HEK293 (cell line): ENCODE results near the gene LTO1.
A peak's percentile ranks its signal among the peaks of the same experiment; 100 is the strongest.

Experiments used
- CTCF ChIA-PET: fragments of 350-600 bp; formaldehyde crosslinking; extraction: SDS; loops from one replicate; lab custom pipeline; 2021; ENCODE audit warnings: antibody characterized with exemption; lab: Yijun Ruan, JAX
- POLR2A ChIA-PET: fragments of 300-600 bp; formaldehyde crosslinking; extraction: SDS; loops from one replicate; lab custom pipeline; 2020; ENCODE audit warnings: antibody characterized with exemption, inconsistent platforms; lab: Yijun Ruan, JAX
- H3K27ac ChIP-seq: fragments of 200-500 bp; sonication (Bioruptor generic); 2 replicates; pipeline ENCODE4 v1.5.1; 2014; ENCODE audit warnings: low read depth, low read length, control low read depth, inconsistent platforms; ENCODE audit errors: extremely low read depth
- H3K36me3 ChIP-seq, 2 experiments: fragments of 200-500 bp in 1 of 2; sonication (Bioruptor generic) in 1 of 2; 1 replicate in 1 of 2; 2 replicates in 1 of 2; pipeline ENCODE4 v1.5.1; 2014 to 2017; ENCODE audit warnings: inconsistent platforms in 2 of 2, low read length in 2 of 2; ENCODE audit not compliant: control insufficient read depth in 2 of 2, insufficient read depth in 1 of 2
- H3K4me1 ChIP-seq: fragments of 200-500 bp; sonication (Bioruptor generic); 2 replicates; pipeline ENCODE4 v1.5.1; 2014; ENCODE audit warnings: mild to moderate bottlenecking, low read length, inconsistent platforms; ENCODE audit not compliant: control insufficient read depth, insufficient read depth
- H3K4me3 ChIP-seq: 2 replicates; pipeline ENCODE4 v1.5.1; 2011; ENCODE audit warnings: low read depth, mild to moderate bottlenecking, control low read depth, low read length, moderate library complexity
- H3K9me3 ChIP-seq: fragments of 200-500 bp; sonication (Bioruptor generic); 2 replicates; pipeline ENCODE4 v1.5.1; 2014; ENCODE audit warnings: low read depth, low read length, inconsistent platforms; ENCODE audit not compliant: control insufficient read depth, insufficient read depth
- AEBP2 ChIP-seq: fragments of 450-650 bp; formaldehyde crosslinking; IDR thresholded peaks from 2 replicates; pipeline ENCODE4 v1.5.1; 2016; ENCODE audit warnings: missing biosample characterization, missing genetic modification characterization, borderline replicate concordance
- ATF2 ChIP-seq: fragments of 450-650 bp; formaldehyde crosslinking; IDR thresholded peaks from 2 replicates; pipeline ENCODE4 v1.5.1; 2016; ENCODE audit warnings: missing biosample characterization, missing genetic modification characterization, low read depth
- IKZF3 ChIP-seq: fragments of 450-650 bp; IDR thresholded peaks from 2 replicates; pipeline ENCODE4 v1.5.0; 2018; ENCODE audit warnings: missing biosample characterization, mild to moderate bottlenecking, missing genetic modification characterization, moderate library complexity
- KLF1 ChIP-seq: fragments of 450-650 bp; formaldehyde crosslinking; IDR thresholded peaks from 2 replicates; pipeline ENCODE4 v1.5.1; 2016; ENCODE audit warnings: missing biosample characterization, missing genetic modification characterization
- KLF17 ChIP-seq: fragments of 450-650 bp; formaldehyde crosslinking; IDR thresholded peaks from 2 replicates; pipeline ENCODE4 v1.5.1; 2016; ENCODE audit warnings: missing biosample characterization, missing genetic modification characterization
- MZF1 ChIP-seq: fragments of 450-650 bp; formaldehyde crosslinking; IDR thresholded peaks from 2 replicates; pipeline ENCODE4 v1.5.1; 2017; ENCODE audit warnings: missing biosample characterization, missing genetic modification characterization, borderline replicate concordance
- PRDM1 ChIP-seq: fragments of 450-650 bp; formaldehyde crosslinking; IDR thresholded peaks from 2 replicates; pipeline ENCODE4; 2016; ENCODE audit warnings: missing biosample characterization, missing genetic modification characterization
- PRDM10 ChIP-seq: fragments of 450-650 bp; formaldehyde crosslinking; IDR thresholded peaks from 2 replicates; pipeline ENCODE4 v1.5.1; 2016; ENCODE audit warnings: missing biosample characterization, missing genetic modification characterization
- PRDM4 ChIP-seq: fragments of 450-650 bp; formaldehyde crosslinking; IDR thresholded peaks from 2 replicates; pipeline ENCODE4 v1.5.1; 2017; ENCODE audit warnings: missing biosample characterization, missing genetic modification characterization
- SCRT2 ChIP-seq: fragments of 450-650 bp; formaldehyde crosslinking; IDR thresholded peaks from 2 replicates; pipeline ENCODE4 v1.5.1; 2016; ENCODE audit warnings: missing biosample characterization, missing genetic modification characterization
- ZBTB17 ChIP-seq: fragments of 450-650 bp; formaldehyde crosslinking; IDR thresholded peaks from 2 replicates; pipeline ENCODE4 v1.5.1; 2016; ENCODE audit warnings: missing biosample characterization, missing genetic modification characterization
- ZFP69B ChIP-seq: fragments of 450-650 bp; formaldehyde crosslinking; IDR thresholded peaks from 2 replicates; pipeline ENCODE4 v1.5.1; 2016; ENCODE audit warnings: missing biosample characterization, missing genetic modification characterization
- ZNF138 ChIP-seq: fragments of 450-650 bp; formaldehyde crosslinking; IDR thresholded peaks from 2 replicates; pipeline ENCODE4 v1.5.1; 2016; ENCODE audit warnings: missing biosample characterization, missing genetic modification characterization, borderline replicate concordance
- ZNF16 ChIP-seq: fragments of 450-650 bp; formaldehyde crosslinking; IDR thresholded peaks from 2 replicates; pipeline ENCODE4 v1.5.1; 2016; ENCODE audit warnings: low read depth, missing biosample characterization, missing genetic modification characterization
- ZNF248 ChIP-seq: fragments of 450-650 bp; formaldehyde crosslinking; IDR thresholded peaks from 2 replicates; pipeline ENCODE4 v1.5.1; 2017; ENCODE audit warnings: missing biosample characterization, missing genetic modification characterization
- ZNF529 ChIP-seq: fragments of 450-650 bp; formaldehyde crosslinking; IDR thresholded peaks from 2 replicates; pipeline ENCODE4 v1.5.1; 2017; ENCODE audit warnings: missing genetic modification characterization, missing biosample characterization; ENCODE audit not compliant: insufficient replicate concordance
- ZNF639 ChIP-seq: fragments of 450-650 bp; formaldehyde crosslinking; IDR thresholded peaks from 2 replicates; pipeline ENCODE4 v1.5.1; 2016; ENCODE audit warnings: missing biosample characterization, missing genetic modification characterization
- ZNF654 ChIP-seq: fragments of 450-650 bp; formaldehyde crosslinking; IDR thresholded peaks from 2 replicates; pipeline ENCODE4 v1.5.1; 2016; ENCODE audit warnings: low read depth, missing biosample characterization, missing genetic modification characterization
- ZXDB ChIP-seq: fragments of 450-650 bp; formaldehyde crosslinking; IDR thresholded peaks from 2 replicates; pipeline ENCODE4 v1.5.1; 2016; ENCODE audit warnings: missing biosample characterization, missing genetic modification characterization
- TF ChIP-seq, protein P1 (sequence below): sonication (generic); formaldehyde crosslinking; IDR thresholded peaks from 2 replicates; pipeline ENCODE4 v1.8.1; 2022; ENCODE audit warnings: mild to moderate bottlenecking, moderate library complexity, missing genetic modification reagents
- TF ChIP-seq, protein P2 (sequence below): fragments of 450-650 bp; formaldehyde crosslinking; IDR thresholded peaks from 2 replicates; pipeline ENCODE4 v1.5.1; 2016; ENCODE audit warnings: missing biosample characterization, missing genetic modification characterization

The LTO1 gene

DNA sequence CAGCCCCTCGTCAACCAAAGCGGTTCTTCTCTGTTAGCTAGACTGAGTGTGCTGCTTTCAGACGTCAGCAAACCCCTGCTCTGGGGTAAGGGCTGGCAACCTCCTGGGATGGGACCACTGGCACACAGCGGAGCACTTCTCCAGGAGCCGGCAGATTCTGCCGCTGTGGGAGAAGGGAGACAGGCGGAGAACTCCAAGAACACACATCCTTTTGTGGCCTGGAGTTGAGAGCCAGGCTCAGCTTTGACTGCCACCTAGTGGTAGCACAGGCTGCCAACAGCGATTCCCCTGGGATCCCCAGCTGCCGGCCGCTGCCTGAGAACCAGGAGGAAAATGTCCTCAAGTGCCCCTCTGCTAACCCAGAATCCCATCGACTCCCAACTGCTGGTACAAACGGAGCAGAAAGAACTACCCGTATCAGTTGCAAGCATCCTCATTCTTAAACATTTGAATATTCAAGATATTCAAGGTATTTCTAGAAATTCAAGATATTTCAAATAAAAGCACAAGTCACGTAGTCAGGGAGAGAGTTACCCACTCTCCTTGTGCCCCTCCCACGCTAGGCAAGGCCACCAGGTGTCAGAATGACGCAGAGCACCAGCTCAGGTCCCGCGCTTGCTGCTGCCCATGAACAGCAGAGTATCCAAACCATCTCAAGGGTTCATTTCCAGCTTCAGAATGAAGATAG is 4.9 kb downstream of the LTO1 start:
- Histone ChIP-seq H3K9me3 (no peaks in the 10 kb centered on the region), H3K4me1 (peaks cover 4% of the 10 kb centered on the region; the same call in 1 of the 2 replicates), H3K27ac (no peak overlapping the region), H3K4me3 (no peak overlapping the region), H3K36me3 (peaks cover 3 to 72% of the 10 kb centered on the region in 2 experiments; a peak in 2 of 3 replicates)
- POLR2A ChIA-PET = interaction anchor here (1.0 to 1.4 kb wide), 2 partner anchors 14 to 17 kb away, joined by 3 to 6 read pairs; no protein-coding TSS in a partner anchor
- CTCF ChIA-PET = interaction anchor here (0.6 to 5.2 kb wide), 18 partner anchors 10 to 580 kb away, joined by 3 to 52 read pairs (median 4); partner anchors contain the start of gene MYEOV
- no peak for TF ChIP-seq ZNF529 (tag by site-specific recombination)
- TF ChIP-seq, protein P1, sequence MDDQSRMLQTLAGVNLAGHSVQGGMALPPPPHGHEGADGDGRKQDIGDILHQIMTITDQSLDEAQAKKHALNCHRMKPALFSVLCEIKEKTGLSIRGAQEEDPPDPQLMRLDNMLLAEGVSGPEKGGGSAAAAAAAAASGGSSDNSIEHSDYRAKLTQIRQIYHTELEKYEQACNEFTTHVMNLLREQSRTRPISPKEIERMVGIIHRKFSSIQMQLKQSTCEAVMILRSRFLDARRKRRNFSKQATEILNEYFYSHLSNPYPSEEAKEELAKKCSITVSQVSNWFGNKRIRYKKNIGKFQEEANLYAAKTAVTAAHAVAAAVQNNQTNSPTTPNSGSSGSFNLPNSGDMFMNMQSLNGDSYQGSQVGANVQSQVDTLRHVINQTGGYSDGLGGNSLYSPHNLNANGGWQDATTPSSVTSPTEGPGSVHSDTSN (CRISPR knock-in tag) = no peak
- TF ChIP-seq ZNF138 = no peak
- no peak for TF ChIP-seq AEBP2
- TF ChIP-seq KLF17 (tag by site-specific recombination) = 0 out of 2 replicates have a peak, but pooled peaks have one; percentile 50
- no peak for TF ChIP-seq MZF1 (tag by site-specific recombination)
- TF ChIP-seq KLF1 (tag by site-specific recombination) = no peak
- TF ChIP-seq, protein P2, sequence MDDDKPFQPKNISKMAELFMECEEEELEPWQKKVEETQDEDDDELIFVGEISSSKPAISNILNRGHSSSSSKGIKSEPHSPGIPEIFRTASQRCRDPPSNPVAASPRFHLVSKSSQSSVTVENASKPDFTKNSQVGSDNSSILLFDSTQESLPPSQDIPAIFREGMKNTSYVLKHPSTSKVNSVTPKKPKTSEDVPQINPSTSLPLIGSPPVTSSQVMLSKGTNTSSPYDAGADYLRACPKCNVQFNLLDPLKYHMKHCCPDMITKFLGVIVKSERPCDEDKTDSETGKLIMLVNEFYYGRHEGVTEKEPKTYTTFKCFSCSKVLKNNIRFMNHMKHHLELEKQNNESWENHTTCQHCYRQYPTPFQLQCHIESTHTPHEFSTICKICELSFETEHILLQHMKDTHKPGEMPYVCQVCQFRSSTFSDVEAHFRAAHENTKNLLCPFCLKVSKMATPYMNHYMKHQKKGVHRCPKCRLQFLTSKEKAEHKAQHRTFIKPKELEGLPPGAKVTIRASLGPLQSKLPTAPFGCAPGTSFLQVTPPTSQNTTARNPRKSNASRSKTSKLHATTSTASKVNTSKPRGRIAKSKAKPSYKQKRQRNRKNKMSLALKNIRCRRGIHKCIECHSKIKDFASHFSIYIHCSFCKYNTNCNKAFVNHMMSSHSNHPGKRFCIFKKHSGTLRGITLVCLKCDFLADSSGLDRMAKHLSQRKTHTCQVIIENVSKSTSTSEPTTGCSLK = no peak
- peak; percentile 77 for TF ChIP-seq ZNF654 (tag by site-specific recombination)
- TF ChIP-seq ATF2 = no peak
- TF ChIP-seq ZNF639 (tag by site-specific recombination) = no peak
- no peak for TF ChIP-seq SCRT2 (tag by site-specific recombination)
- TF ChIP-seq PRDM1 (tag by site-specific recombination) = no peak
- TF ChIP-seq ZBTB17 (tag by site-specific recombination) = peak; percentile 56
- TF ChIP-seq ZNF248 (tag by site-specific recombination) = no peak
- TF ChIP-seq IKZF3 = peak; percentile 75
- no peak for TF ChIP-seq ZNF16 (tag by site-specific recombination)
- TF ChIP-seq ZFP69B (tag by site-specific recombination) = no peak
- no peak for TF ChIP-seq PRDM10
- TF ChIP-seq PRDM4 (tag by site-specific recombination) = no peak
- TF ChIP-seq ZXDB (tag by site-specific recombination) = no peak
